HG03521 (cell line): ENCODE results near the gene RHOJ.
"Not testable (repeated sequence)": the region's sequence is repeated elsewhere in the genome, so short reads cannot be mapped to it uniquely, and the experiment has no call there.

ENCODE experiments used
- ATAC-seq: cut with Tn5 transposase; IDR thresholded peaks from one replicate; pipeline ENCODE4 v1.9.1; 2021; ENCODE audit warnings: mild to moderate bottlenecking, moderate library complexity; ENCODE audit not compliant: unreplicated experiment

Gene RHOJ

GRCh38 chr14:63204407-63205043, at the start of gene RHOJ:
Gene RHOJ (plus strand): TSS chr14:63204443. CDS start chr14:63204870, 427 bp downstream.
- no peak for ATAC-seq

- no peak for ATAC-seq
These were observed 48.6 kb upstream of the RHOJ start for GRCh38 chr14:63155511-63156185.

- no peak for ATAC-seq
These were observed 47.0 kb upstream of the RHOJ start for GRCh38 chr14:63157195-63157594.

- ATAC-seq, result no peak
These were observed 40.9 kb upstream of the RHOJ start for GRCh38 chr14:63163306-63163705.

GRCh38 chr14:63164108-63164683, 40.0 kb upstream of the RHOJ start:
- ATAC-seq, result no peak

GRCh38 chr14:63165267-63165666, 39.0 kb upstream of the RHOJ start:
- not testable (repeated sequence) for ATAC-seq

GRCh38 chr14:63167044-63167443, 37.2 kb upstream of the RHOJ start:
- no peak for ATAC-seq

- ATAC-seq, result no peak
These were observed 29.5 kb upstream of the RHOJ start for GRCh38 chr14:63174760-63175191.

GRCh38 chr14:63175531-63175930, 28.7 kb upstream of the RHOJ start:
- ATAC-seq, result no peak

- ATAC-seq, result no peak
These were observed 25.3 kb upstream of the RHOJ start for GRCh38 chr14:63178912-63179311.

GRCh38 chr14:63179383-63179782, 24.9 kb upstream of the RHOJ start:
- no peak for ATAC-seq

- ATAC-seq, result no peak
These were observed 24.2 kb upstream of the RHOJ start for GRCh38 chr14:63180011-63180410.

GRCh38 chr14:63182968-63183367, 21.3 kb upstream of the RHOJ start:
- ATAC-seq, result no peak

- no peak for ATAC-seq
These were observed 17.8 kb upstream of the RHOJ start for GRCh38 chr14:63186453-63186852.

- ATAC-seq, result no peak
These were observed 13.0 kb upstream of the RHOJ start for GRCh38 chr14:63191211-63191610.

- ATAC-seq, result no peak
These were observed 12.2 kb upstream of the RHOJ start for GRCh38 chr14:63192085-63192484.

- ATAC-seq, result no peak
These were observed 11.0 kb upstream of the RHOJ start for GRCh38 chr14:63193236-63193635.

GRCh38 chr14:63200035-63200740, 4.1 kb upstream of the RHOJ start:
- no peak for ATAC-seq

- ATAC-seq, result no peak
These were observed 3.5 kb upstream of the RHOJ start for GRCh38 chr14:63200767-63201166.

- no peak for ATAC-seq
These were observed 1.2 kb upstream of the RHOJ start for GRCh38 chr14:63203015-63203414.

GRCh38 chr14:63203618-63204406, 431 bp upstream of the RHOJ start:
- ATAC-seq, result no peak
